GM12878 (cell line): Measurements from ENCODE around the gene AIP. TPM values are rescaled to one million over a fixed set of nuclear protein-coding genes. Genes with fewer than 3 reads are reported as not detected.

Experiments used
- CTCF ChIP-seq, 3 experiments: IDR thresholded peaks in 2 of 3; conservative IDR thresholded peaks in 1 of 3; 2 replicates each; pipeline ENCODE4 v1.5.1; 2011; ENCODE audit warnings: low read depth in 3 of 3, low read length in 3 of 3, mild to moderate bottlenecking in 3 of 3, control low read depth in 2 of 3, moderate library complexity in 2 of 3, inconsistent platforms in 1 of 3, mixed read lengths in 1 of 3; ENCODE audit not compliant: control insufficient read depth in 2 of 3, insufficient read depth in 1 of 3; ENCODE audit errors: extremely low read depth in 1 of 3
- E4F1 ChIP-seq: fragments of 450-650 bp; IDR thresholded peaks from 2 replicates; pipeline ENCODE4 v1.6.1; 2018; ENCODE audit warnings: borderline replicate concordance, mild to moderate bottlenecking; ENCODE audit not compliant: partially characterized antibody
- ESRRA ChIP-seq: IDR thresholded peaks from 2 replicates; pipeline ENCODE4 v1.6.1; 2012; ENCODE audit warnings: mild to moderate bottlenecking, low read length, improper control_type of control experiment
- ETV6 ChIP-seq, 2 experiments: fragments of 450-650 bp in 1 of 2; IDR thresholded peaks in 1 of 2; conservative IDR thresholded peaks in 1 of 2; 2 replicates each; pipeline ENCODE4 v1.6.1; 2014; ENCODE audit warnings: antibody characterized with exemption in 1 of 2, borderline replicate concordance in 1 of 2, low read depth in 1 of 2, mild to moderate bottlenecking in 1 of 2, moderate library complexity in 1 of 2
- FOXM1 ChIP-seq: IDR thresholded peaks from 2 replicates; pipeline ENCODE4 v1.6.1; 2012; ENCODE audit warnings: low read depth, mild to moderate bottlenecking, inconsistent platforms, low read length, moderate library complexity
- MYC ChIP-seq: IDR thresholded peaks from 2 replicates; pipeline ENCODE4 v1.6.1; 2011; ENCODE audit warnings: mild to moderate bottlenecking, low read length, moderate library complexity, inconsistent platforms; ENCODE audit not compliant: insufficient read depth, insufficient replicate concordance, insufficient read length, severe bottlenecking
- NR2C1 ChIP-seq: fragments of 450-650 bp; IDR thresholded peaks from 2 replicates; pipeline ENCODE4 v1.6.1; 2017; ENCODE audit warnings: antibody characterized with exemption, mild to moderate bottlenecking, moderate library complexity
- NR2F1 ChIP-seq: fragments of 450-650 bp; conservative IDR thresholded peaks from 2 replicates; pipeline ENCODE4 v1.6.1; 2017; ENCODE audit warnings: mild to moderate bottlenecking
- PAX8 ChIP-seq: fragments of 450-650 bp; IDR thresholded peaks from 2 replicates; pipeline ENCODE4 v1.6.1; 2017; ENCODE audit warnings: mild to moderate bottlenecking, moderate library complexity
- POLR2AphosphoS2 ChIP-seq: IDR thresholded peaks from 2 replicates; pipeline ENCODE4 v1.6.1; 2011; ENCODE audit warnings: low read depth, mild to moderate bottlenecking, low read length, improper control_type of control experiment, moderate library complexity
- RB1 ChIP-seq: fragments of 450-650 bp; formaldehyde crosslinking; IDR thresholded peaks from 2 replicates; pipeline ENCODE4 v1.6.1; 2017; ENCODE audit warnings: mild to moderate bottlenecking, borderline replicate concordance
- RUNX3 ChIP-seq: IDR thresholded peaks from 2 replicates; pipeline ENCODE4 v1.6.1; 2012; ENCODE audit warnings: low read length, inconsistent platforms
- SMC3 ChIP-seq: IDR thresholded peaks from 2 replicates; pipeline ENCODE4 v1.6.1; 2011; ENCODE audit warnings: low read length, improper control_type of control experiment, borderline replicate concordance
- ZBTB33 ChIP-seq: fragments of 450-650 bp; IDR thresholded peaks from 2 replicates; pipeline ENCODE4 v1.6.1; 2017; ENCODE audit warnings: mild to moderate bottlenecking
- polyA plus RNA-seq, 11 experiments: library from polyadenylated mRNA; depleted of rRNA in 4 of 11; unstranded in 6 of 11; stranded (reverse) in 5 of 11; fragments of >200 nt; fragmentation: Nextera tagmentation in 4 of 11; fragmentation: Illumina TruSeq in 1 of 11; extraction: Ambion mirVana in 4 of 11; extraction: Trizol in 1 of 11; gene quantifications; 1 replicate in 1 of 11; 2 replicates in 10 of 11; pipeline versions ENCODE4 v1.2.1 to v1.2.3, GENCODE V29; 2011 to 2016; ENCODE audit warnings: inconsistent platforms in 2 of 11, missing spikeins in 2 of 11, low read depth in 1 of 11
- total RNA-seq, 4 experiments: library from RNA; depleted of rRNA in 3 of 4; stranded (reverse); fragments of >200 nt in 3 of 4; fragmentation: Illumina TruSeq in 1 of 4; extraction: Trizol in 1 of 4; gene quantifications; 2 replicates each; pipeline versions ENCODE4 v1.2.1 to v1.2.3, GENCODE V29; 2013 to 2021
- TF ChIP-seq, protein P1 (sequence below): fragments of 450-650 bp; IDR thresholded peaks from 2 replicates; pipeline ENCODE4 v1.6.1; 2017; ENCODE audit warnings: low read depth, mild to moderate bottlenecking, moderate library complexity
- TF ChIP-seq, protein P2 (sequence below): fragments of 450-650 bp; IDR thresholded peaks from 2 replicates; pipeline ENCODE4 v1.6.1; 2016; ENCODE audit warnings: mild to moderate bottlenecking
- TF ChIP-seq, protein P3 (sequence below): IDR thresholded peaks from 2 replicates; pipeline ENCODE4 v1.6.1; 2011; ENCODE audit warnings: borderline replicate concordance, low read depth, mild to moderate bottlenecking, moderate library complexity, mixed read lengths, low read length; ENCODE audit not compliant: insufficient read depth; ENCODE audit errors: extremely low read length

The AIP gene
- total and polyA plus RNA-seq, 10 of the 15 experiments (the other 5 are each of a cell fraction or from before 2014, with no cell fraction given): 12.6 to 164 (median 104) TPM

DNA sequence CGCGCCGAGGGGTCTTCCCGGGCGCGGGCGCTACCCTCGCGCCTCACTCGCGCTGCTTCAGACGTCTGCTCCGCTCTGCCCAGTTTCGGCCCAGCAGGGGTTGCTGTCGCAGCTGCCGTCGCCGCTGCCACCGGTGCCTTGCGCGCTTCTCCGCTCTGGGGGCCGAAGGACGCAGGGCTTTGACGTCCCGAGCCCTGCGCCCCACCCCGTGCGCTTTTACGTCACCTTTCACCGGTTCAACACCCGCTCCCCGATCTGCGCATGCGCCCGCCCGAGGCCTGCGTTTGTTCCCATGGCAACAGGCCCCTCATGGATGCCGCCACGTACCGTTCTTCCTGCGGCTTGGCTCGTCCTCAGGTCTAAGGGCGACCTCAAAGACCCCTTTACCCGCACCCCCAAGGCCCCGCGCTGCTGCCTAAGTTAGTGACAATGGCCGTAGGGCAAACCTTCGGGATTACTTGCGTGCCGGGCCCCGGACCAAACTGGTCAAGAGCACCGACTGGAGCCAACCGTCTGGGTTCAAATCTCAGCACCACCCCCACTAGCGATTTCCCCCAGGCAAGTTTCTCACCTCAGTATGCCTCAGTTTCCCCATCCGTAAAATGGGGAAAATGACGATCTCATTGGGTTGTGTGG is 25.8 kb downstream of the AIP start (continued):
- TF ChIP-seq SMC3 (0 out of 2 replicates have a peak, but pooled peaks have one; percentile 22), FOXM1 (no peak), NR2C1 (peak; percentile 44), POLR2AphosphoS2 (no peak), PAX8 (no peak), E4F1 (no peak), CTCF (IDR thresholded peaks at IDR 0.05 in 2 of 3, conservative IDR thresholded peaks at IDR 0.05 in 1 of 3; ENCODE audit: control insufficient read depth in 2 of 3, extremely low read depth in 1 of 3, insufficient read depth in 1 of 3, low read depth in 3 of 3, low read length in 3 of 3) (no peak), ESRRA (no peak), MYC (no peak), ZBTB33 (no peak), ETV6 (conservative IDR thresholded peaks at IDR 0.05 in 1 of 2, IDR thresholded peaks at IDR 0.05 in 1 of 2; ENCODE audit: borderline replicate concordance in 1 of 2, low read depth in 1 of 2) (no peak), RUNX3 (peak; percentile 22; the same call in 1 of the 2 replicates), NR2F1 (0 out of 2 replicates have a peak, but pooled peaks have one; percentile 48), RB1 (peak; percentile 95)
- TF ChIP-seq, protein P1, sequence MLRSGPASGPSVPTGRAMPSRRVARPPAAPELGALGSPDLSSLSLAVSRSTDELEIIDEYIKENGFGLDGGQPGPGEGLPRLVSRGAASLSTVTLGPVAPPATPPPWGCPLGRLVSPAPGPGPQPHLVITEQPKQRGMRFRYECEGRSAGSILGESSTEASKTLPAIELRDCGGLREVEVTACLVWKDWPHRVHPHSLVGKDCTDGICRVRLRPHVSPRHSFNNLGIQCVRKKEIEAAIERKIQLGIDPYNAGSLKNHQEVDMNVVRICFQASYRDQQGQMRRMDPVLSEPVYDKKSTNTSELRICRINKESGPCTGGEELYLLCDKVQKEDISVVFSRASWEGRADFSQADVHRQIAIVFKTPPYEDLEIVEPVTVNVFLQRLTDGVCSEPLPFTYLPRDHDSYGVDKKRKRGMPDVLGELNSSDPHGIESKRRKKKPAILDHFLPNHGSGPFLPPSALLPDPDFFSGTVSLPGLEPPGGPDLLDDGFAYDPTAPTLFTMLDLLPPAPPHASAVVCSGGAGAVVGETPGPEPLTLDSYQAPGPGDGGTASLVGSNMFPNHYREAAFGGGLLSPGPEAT: peak; percentile 71; the same call in 1 of the 2 replicates
- TF ChIP-seq, protein P2, sequence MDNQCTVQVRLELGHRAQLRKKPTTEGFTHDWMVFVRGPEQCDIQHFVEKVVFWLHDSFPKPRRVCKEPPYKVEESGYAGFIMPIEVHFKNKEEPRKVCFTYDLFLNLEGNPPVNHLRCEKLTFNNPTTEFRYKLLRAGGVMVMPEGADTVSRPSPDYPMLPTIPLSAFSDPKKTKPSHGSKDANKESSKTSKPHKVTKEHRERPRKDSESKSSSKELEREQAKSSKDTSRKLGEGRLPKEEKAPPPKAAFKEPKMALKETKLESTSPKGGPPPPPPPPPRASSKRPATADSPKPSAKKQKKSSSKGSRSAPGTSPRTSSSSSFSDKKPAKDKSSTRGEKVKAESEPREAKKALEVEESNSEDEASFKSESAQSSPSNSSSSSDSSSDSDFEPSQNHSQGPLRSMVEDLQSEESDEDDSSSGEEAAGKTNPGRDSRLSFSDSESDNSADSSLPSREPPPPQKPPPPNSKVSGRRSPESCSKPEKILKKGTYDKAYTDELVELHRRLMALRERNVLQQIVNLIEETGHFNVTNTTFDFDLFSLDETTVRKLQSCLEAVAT: no peak
- TF ChIP-seq, protein P3, sequence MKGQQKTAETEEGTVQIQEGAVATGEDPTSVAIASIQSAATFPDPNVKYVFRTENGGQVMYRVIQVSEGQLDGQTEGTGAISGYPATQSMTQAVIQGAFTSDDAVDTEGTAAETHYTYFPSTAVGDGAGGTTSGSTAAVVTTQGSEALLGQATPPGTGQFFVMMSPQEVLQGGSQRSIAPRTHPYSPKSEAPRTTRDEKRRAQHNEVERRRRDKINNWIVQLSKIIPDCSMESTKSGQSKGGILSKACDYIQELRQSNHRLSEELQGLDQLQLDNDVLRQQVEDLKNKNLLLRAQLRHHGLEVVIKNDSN: peak; percentile 22
